ENCODE data around the gene UGT2B7. TPM values are rescaled to one million over a fixed set of nuclear protein-coding genes. Genes with fewer than 3 reads are reported as not detected.
A peak's percentile ranks its signal among the peaks of the same experiment; 100 is the strongest.

Gene UGT2B7
- total and polyA plus RNA-seq, 10 of the 15 experiments (the other 5 are each of a cell fraction or from before 2014, with no cell fraction given), result 0.73 to 2.9 (median 1.2) TPM

DNA sequence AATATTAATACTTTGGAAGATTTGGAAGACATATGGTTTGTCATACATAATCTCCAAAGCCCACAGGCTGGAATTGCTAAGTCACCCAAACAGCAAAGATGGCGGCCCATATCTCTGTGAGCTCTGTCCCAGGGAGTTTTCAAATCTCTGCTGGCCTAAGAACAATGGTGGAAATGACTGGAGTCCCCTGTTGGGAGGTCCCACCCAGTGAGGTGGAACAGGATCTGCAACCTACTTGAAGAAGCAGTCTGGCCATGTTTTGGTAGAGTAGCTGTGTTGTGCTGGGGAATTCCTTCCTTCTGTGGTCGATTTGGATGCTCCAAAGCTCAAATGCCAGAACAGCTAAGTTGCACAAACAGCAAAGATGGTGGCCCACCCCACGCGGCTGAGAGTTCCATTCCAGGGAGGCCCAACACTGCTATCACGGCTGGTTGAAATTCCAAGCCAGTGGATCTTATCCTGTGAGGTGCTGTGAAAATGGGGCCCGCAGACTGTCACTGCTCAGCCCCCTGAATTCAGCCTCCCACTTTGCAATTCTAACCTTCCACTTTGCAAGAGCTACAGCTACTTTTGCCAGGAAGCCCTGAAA lies 3.2 kb upstream of the UGT2B7 start:
- Histone ChIP-seq H3K36me3 (ENCODE audit: control insufficient read depth in 2 of 2, insufficient read depth in 2 of 2, low read length in 1 of 2) (no peaks in the 10 kb centered on the region), H3K27ac (ENCODE audit: control insufficient read depth, insufficient read depth) (no peak overlapping the region), H3K79me2 (ENCODE audit: control insufficient read depth, insufficient read depth, low read length) (no peaks in the 10 kb centered on the region), H3K27me3 (replicated peaks in 1 of 2; ENCODE audit: control insufficient read depth in 2 of 2, insufficient read depth in 2 of 2, low read length in 1 of 2) (no peaks in the 10 kb centered on the region), H3K9ac (ENCODE audit: control insufficient read depth, insufficient read depth, low read length) (no peak overlapping the region), H2AFZ (ENCODE audit: control insufficient read depth, low read depth, low read length) (no peak overlapping the region), H4K20me1 (ENCODE audit: control insufficient read depth, insufficient read depth) (no peaks in the 10 kb centered on the region), H3K4me1 (ENCODE audit: control insufficient read depth, insufficient read depth, low read length) (no peaks in the 10 kb centered on the region), H3K4me2 (ENCODE audit: control insufficient read depth, insufficient read depth) (no peak overlapping the region), H3K4me3 (no peak overlapping the region), H3K9me3 (replicated peaks; ENCODE audit: control insufficient read depth, insufficient read depth, low read length) (no peaks in the 10 kb centered on the region)
- SMC1A ChIA-PET (ENCODE audit: uncharacterized antibody, unreplicated experiment), result interaction anchor here (0.6 to 3.4 kb wide), 7 partner anchors 9 to 166 kb away, joined by 3 to 32 read pairs (median 7); no protein-coding TSS in a partner anchor
- WGBS (ENCODE audit: insufficient coverage, insufficient replicate concordance, low lambda C conversion rate, missing lambda C conversion rate), result 65% methylated on average over 6 of the region's 6 CpGs
- TF ChIP-seq POLR2AphosphoS2 (IDR thresholded peaks at IDR 0.05; ENCODE audit: low read depth, low read length), result no peak
- no peak for TF ChIP-seq MTA3 (IDR thresholded peaks at IDR 0.05; ENCODE audit: borderline replicate concordance, low read length)
- TF ChIP-seq YY1 (IDR thresholded peaks at IDR 0.05; ENCODE audit: low read depth, low read length), result peak; percentile 50; the same call in 1 of the 2 replicates
- TF ChIP-seq EGR1 (IDR thresholded peaks at IDR 0.05; ENCODE audit: borderline replicate concordance in 1 of 2, low read depth in 2 of 2, low read length in 2 of 2), result no peak
- no peak for TF ChIP-seq TCF12 (IDR thresholded peaks at IDR 0.05; ENCODE audit: low read depth, low read length)
- DNase-seq (ENCODE audit: low read depth, low spot score) (no peak), ATAC-seq (peak; percentile 39), FAIRE-seq (no peak)
- POLR2A ChIA-PET, result interaction anchor here (0.6 to 1.3 kb wide), 5 partner anchors 11 to 343 kb away, joined by 3 to 5 read pairs (median 4); no protein-coding TSS in a partner anchor
- CTCF ChIA-PET, result interaction anchor here (0.6 to 1.5 kb wide), 4 partner anchors 11 to 221 kb away, joined by 3 to 5 read pairs (median 3); no protein-coding TSS in a partner anchor
- in situ Hi-C loops (cut with MboI), result no loop called here
- intact Hi-C loops (cut with micrococcal nuclease; ENCODE audit: unreplicated experiment), result no loop called here
- RAD21 ChIA-PET (ENCODE audit: unreplicated experiment), result interaction anchor here (1.1 to 2.7 kb wide), 4 partner anchors 10 to 38 kb away, joined by 4 to 8 read pairs (median 6); no protein-coding TSS in a partner anchor
- BruUV-seq (replicated peaks), result no TSS peak

DNA sequence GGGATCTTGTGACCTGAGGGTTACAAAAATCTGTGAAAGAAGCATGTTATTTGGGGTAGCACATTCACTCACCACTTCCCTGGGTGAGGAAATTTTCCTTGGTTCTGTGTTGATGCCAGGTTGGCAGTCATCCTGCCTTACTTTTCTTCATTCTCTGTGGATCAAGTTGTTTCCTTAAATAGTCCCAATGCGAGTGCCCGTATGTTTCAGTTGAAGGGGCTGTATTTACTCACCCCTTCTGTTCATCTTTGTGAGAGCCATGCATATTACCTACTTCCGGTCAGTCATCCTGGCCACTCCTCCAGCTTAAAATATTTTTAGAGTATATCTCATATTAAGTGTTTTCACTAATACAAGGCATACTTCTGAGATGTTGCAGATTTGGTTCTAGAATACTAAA lies 2.6 kb upstream of the UGT2B7 start:
- Histone ChIP-seq H4K20me1 (ENCODE audit: control insufficient read depth, insufficient read depth) (no peaks in the 10 kb centered on the region), H3K27me3 (replicated peaks in 1 of 2; ENCODE audit: control insufficient read depth in 2 of 2, insufficient read depth in 2 of 2, low read length in 1 of 2) (no peaks in the 10 kb centered on the region), H3K4me2 (ENCODE audit: control insufficient read depth, insufficient read depth) (no peak overlapping the region), H3K36me3 (ENCODE audit: control insufficient read depth in 2 of 2, insufficient read depth in 2 of 2, low read length in 1 of 2) (no peaks in the 10 kb centered on the region), H3K27ac (ENCODE audit: control insufficient read depth, insufficient read depth) (no peak overlapping the region), H3K79me2 (ENCODE audit: control insufficient read depth, insufficient read depth, low read length) (no peaks in the 10 kb centered on the region), H2AFZ (ENCODE audit: control insufficient read depth, low read depth, low read length) (no peak overlapping the region), H3K9ac (ENCODE audit: control insufficient read depth, insufficient read depth, low read length) (no peak overlapping the region), H3K4me3 (no peak overlapping the region), H3K9me3 (replicated peaks; ENCODE audit: control insufficient read depth, insufficient read depth, low read length) (no peaks in the 10 kb centered on the region), H3K4me1 (ENCODE audit: control insufficient read depth, insufficient read depth, low read length) (no peaks in the 10 kb centered on the region)
- in situ Hi-C loops (cut with MboI), result no loop called here
- 56% methylated on average over 3 of the region's 3 CpGs for WGBS (ENCODE audit: insufficient coverage, insufficient replicate concordance, low lambda C conversion rate, missing lambda C conversion rate)
- ChIA-PET POLR2A (interaction anchor here (1.0 kb wide), 1 partner anchor 29 kb away, joined by 4 read pairs; no protein-coding TSS in a partner anchor), SMC1A (ENCODE audit: uncharacterized antibody, unreplicated experiment) (interaction anchor here (1.0 to 3.4 kb wide), 3 partner anchors 8 to 167 kb away, joined by 3 to 32 read pairs (median 8); no protein-coding TSS in a partner anchor), CTCF (interaction anchor here (1.5 kb wide), 1 partner anchor 33 kb away, joined by 3 read pairs; no protein-coding TSS in a partner anchor), RAD21 (ENCODE audit: unreplicated experiment) (no interaction called here)
- FAIRE-seq (no peak), DNase-seq (ENCODE audit: low read depth, low spot score) (no peak), ATAC-seq (no peak)
- intact Hi-C loops (cut with micrococcal nuclease; ENCODE audit: unreplicated experiment), result no loop called here
- BruUV-seq (replicated peaks), result no TSS peak
- TF ChIP-seq TCF12 (IDR thresholded peaks at IDR 0.05; ENCODE audit: low read depth, low read length) (no peak), GABPA (IDR thresholded peaks at IDR 0.05; ENCODE audit: low read depth) (no peak)
